HL-60 (cell line): ENCODE results near the gene FLOT1.

Experiments
- DNase-seq, 2 experiments: peaks; one replicate each; pipeline ENCODE4 v3.0.0-alpha.2; 2010 to 2020; ENCODE audit warnings: low read depth in 1 of 2, low spot score in 1 of 2
- H3K27ac ChIP-seq: fragments of 250-450 bp; sonication (Bioruptor Pico); replicated peaks from 2 replicates; pipeline ENCODE4 v1.5.1; 2020; ENCODE audit warnings: mild to moderate bottlenecking, moderate library complexity
- H3K27me3 ChIP-seq: fragments of 250-450 bp; sonication (Bioruptor Pico); 2 replicates; pipeline ENCODE4 v1.5.1; 2021; ENCODE audit warnings: mild to moderate bottlenecking, moderate library complexity; ENCODE audit not compliant: insufficient read depth, poor library complexity, severe bottlenecking
- H3K4me3 ChIP-seq: replicated peaks from 2 replicates; pipeline ENCODE4 v1.5.1; 2011; ENCODE audit warnings: mild to moderate bottlenecking, control low read depth, low read length; ENCODE audit not compliant: insufficient read depth
- GABPA ChIP-seq: IDR thresholded peaks from 2 replicates; pipeline ENCODE4 v1.6.1; 2012; ENCODE audit warnings: low read depth
- POLR2AphosphoS5 ChIP-seq: IDR thresholded peaks from 2 replicates; pipeline ENCODE4 v1.6.1; 2012; ENCODE audit warnings: low read depth
- REST ChIP-seq: IDR thresholded peaks from 2 replicates; pipeline ENCODE4 v1.6.1; 2012; ENCODE audit warnings: low read depth; ENCODE audit not compliant: insufficient replicate concordance
- SPI1 ChIP-seq: IDR thresholded peaks from 2 replicates; pipeline ENCODE4 v1.6.1; 2012; ENCODE audit warnings: low read depth, mild to moderate bottlenecking, borderline replicate concordance
- TF ChIP-seq, protein P1 (sequence below): IDR thresholded peaks from one replicate; pipeline ENCODE4 v1.5.1; 2011; ENCODE audit warnings: low read length, control low read depth, inconsistent platforms; ENCODE audit not compliant: insufficient read depth

Gene FLOT1

GRCh38 chr6:30711758-30712380, 30.6 kb downstream of the FLOT1 start:
- no peak overlapping the region for H3K27ac ChIP-seq
- no peak for TF ChIP-seq GABPA

GRCh38 chr6:30709101-30709868, 33.2 kb downstream of the FLOT1 start:
- no peak for TF ChIP-seq POLR2AphosphoS5
- no peak for TF ChIP-seq SPI1
- no peak for TF ChIP-seq REST
- TF ChIP-seq GABPA, result no peak
- TF ChIP-seq, protein P1, sequence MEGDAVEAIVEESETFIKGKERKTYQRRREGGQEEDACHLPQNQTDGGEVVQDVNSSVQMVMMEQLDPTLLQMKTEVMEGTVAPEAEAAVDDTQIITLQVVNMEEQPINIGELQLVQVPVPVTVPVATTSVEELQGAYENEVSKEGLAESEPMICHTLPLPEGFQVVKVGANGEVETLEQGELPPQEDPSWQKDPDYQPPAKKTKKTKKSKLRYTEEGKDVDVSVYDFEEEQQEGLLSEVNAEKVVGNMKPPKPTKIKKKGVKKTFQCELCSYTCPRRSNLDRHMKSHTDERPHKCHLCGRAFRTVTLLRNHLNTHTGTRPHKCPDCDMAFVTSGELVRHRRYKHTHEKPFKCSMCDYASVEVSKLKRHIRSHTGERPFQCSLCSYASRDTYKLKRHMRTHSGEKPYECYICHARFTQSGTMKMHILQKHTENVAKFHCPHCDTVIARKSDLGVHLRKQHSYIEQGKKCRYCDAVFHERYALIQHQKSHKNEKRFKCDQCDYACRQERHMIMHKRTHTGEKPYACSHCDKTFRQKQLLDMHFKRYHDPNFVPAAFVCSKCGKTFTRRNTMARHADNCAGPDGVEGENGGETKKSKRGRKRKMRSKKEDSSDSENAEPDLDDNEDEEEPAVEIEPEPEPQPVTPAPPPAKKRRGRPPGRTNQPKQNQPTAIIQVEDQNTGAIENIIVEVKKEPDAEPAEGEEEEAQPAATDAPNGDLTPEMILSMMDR, result no peak
- DNase-seq, result no peak
- H3K4me3 ChIP-seq, result no peak overlapping the region
- no peak overlapping the region for H3K27ac ChIP-seq
- no peaks in the 10 kb centered on the region for H3K27me3 ChIP-seq

More at GRCh38 chr6:30711758-30712380, 30.6 kb downstream of the FLOT1 start:
- DNase-seq, result no peak
- no peak overlapping the region for H3K4me3 ChIP-seq
- no peaks in the 10 kb centered on the region for H3K27me3 ChIP-seq

DNA sequence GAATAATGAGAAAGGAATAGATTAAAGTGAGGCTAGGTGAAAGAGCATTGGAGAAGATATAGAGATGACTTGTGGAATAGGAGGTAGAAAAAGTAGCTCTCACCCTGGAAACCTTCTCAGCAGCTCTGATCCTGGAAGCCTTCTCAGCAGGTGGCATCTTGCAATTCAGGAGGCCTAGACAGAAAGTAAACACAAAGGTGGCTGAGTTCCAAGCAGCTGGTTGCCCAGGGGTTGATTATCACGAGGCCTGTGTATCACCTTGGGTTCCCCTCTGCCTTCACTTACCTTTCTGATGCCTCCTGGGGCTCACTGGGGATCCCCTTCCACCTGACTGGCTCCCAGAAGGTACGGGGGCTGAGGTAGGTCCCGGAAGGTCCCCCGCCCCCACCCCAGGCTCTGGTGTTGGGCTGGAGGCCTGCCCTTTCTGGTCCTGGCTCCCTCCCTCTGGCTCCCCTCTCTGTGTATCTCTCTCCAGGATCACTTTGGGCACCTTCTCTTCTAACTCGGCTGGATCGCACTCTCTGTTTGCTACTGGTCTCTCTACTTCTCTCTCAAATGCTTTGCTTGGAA, 35.1 kb downstream of the FLOT1 start:
- DNase-seq, result no peak
- no peak overlapping the region for H3K4me3 ChIP-seq
- TF ChIP-seq POLR2AphosphoS5 (no peak), GABPA (no peak), REST (no peak), SPI1 (no peak)
- TF ChIP-seq, protein P1, result no peak
- no peaks in the 10 kb centered on the region for H3K27me3 ChIP-seq
- no peak overlapping the region for H3K27ac ChIP-seq

GRCh38 chr6:30705620-30706019, 36.9 kb downstream of the FLOT1 start:
- TF ChIP-seq SPI1 (no peak), REST (no peak), GABPA (no peak), POLR2AphosphoS5 (no peak)
- TF ChIP-seq, protein P1, result no peak
- H3K4me3 ChIP-seq, result no peak overlapping the region
- H3K27ac ChIP-seq, result no peak overlapping the region
- H3K27me3 ChIP-seq, result no peaks in the 10 kb centered on the region
- DNase-seq, result no peak
